HCT116 (cell line): ENCODE data around the gene ELMO2. TPM values are rescaled to one million over a fixed set of nuclear protein-coding genes. Genes with fewer than 3 reads are reported as not detected.

Source experiments
- ATAC-seq: fragments of 200-7000 bp; cut with Tn5 transposase; 2 replicates; pipeline ENCODE4 v1.9.1; 2020; ENCODE audit warnings: mild to moderate bottlenecking, moderate library complexity
- BruUV-seq: library from RNA; stranded (reverse); fragments of 400-500 nt; replicated peaks from 2 replicates; lab custom pipeline; 2021; lab: Mats Ljungman, UMichigan
- CTCF ChIA-PET: fragments of 300-600 bp; sonication (Branson Sonifier 250); formaldehyde crosslinking; loops from one replicate; lab custom pipeline; 2021; ENCODE audit warnings: antibody characterized with exemption; lab: Charles Lee
- POLR2A ChIA-PET: fragments of 300-600, 350-600 bp; sonication (Branson Sonifier 250); formaldehyde crosslinking; loops from one replicate; lab custom pipeline; 2021; ENCODE audit warnings: antibody characterized with exemption; lab: Charles Lee
- RAD21 ChIA-PET, 2 experiments: fragments of 300-600 bp; sonication (Branson Sonifier 250); formaldehyde crosslinking; loops; one replicate each; lab custom pipeline; 2023; ENCODE audit warnings: low total read pairs in 2 of 2; ENCODE audit not compliant: uncharacterized antibody in 2 of 2, unreplicated experiment in 2 of 2, low non-redundant PET in 1 of 2; lab: Charles Lee
- DNase-seq: peaks from one replicate; pipeline ENCODE4 v3.0.0-alpha.2; 2010; ENCODE audit warnings: low read depth, low spot score
- H2AFZ ChIP-seq: fragments of 200-600 bp; shearing (Covaris generic), sonication (generic); 2 replicates; pipeline ENCODE4 v1.6.1; 2017; ENCODE audit warnings: low read depth, mixed run types, mixed read lengths, antibody characterized with exemption, low read length; ENCODE audit not compliant: poor library complexity, severe bottlenecking
- H3K27ac ChIP-seq: 2 replicates; pipeline ENCODE4 v1.5.1; 2012; ENCODE audit warnings: low read depth, low read length
- H3K27me3 ChIP-seq: fragments of 200-600 bp; sonication (generic); 2 replicates; pipeline ENCODE4 v1.6.1; 2016; ENCODE audit warnings: mixed run types, low read length, mixed read lengths; ENCODE audit not compliant: insufficient read depth
- H3K36me3 ChIP-seq, 2 experiments: fragments of 200-500 bp in 1 of 2; fragments of 200-600 bp in 1 of 2; sonication (Bioruptor generic) in 1 of 2; sonication (generic) in 1 of 2; 2 replicates each; pipeline versions ENCODE4 v1.5.1 to v1.6.1; 2014 to 2016; ENCODE audit warnings: low read length in 2 of 2, inconsistent platforms in 1 of 2, mixed read lengths in 1 of 2, mixed run types in 1 of 2; ENCODE audit not compliant: insufficient read depth in 2 of 2, control insufficient read depth in 1 of 2
- H3K4me1 ChIP-seq, 2 experiments: fragments of 200-600 bp in 1 of 2; sonication (generic) in 1 of 2; 2 replicates each; pipeline versions ENCODE4 v1.5.1 to v1.6.1; 2012 to 2017; ENCODE audit warnings: low read length in 2 of 2, inconsistent platforms in 1 of 2, mild to moderate bottlenecking in 1 of 2, mixed read lengths in 1 of 2, mixed run types in 1 of 2, moderate library complexity in 1 of 2; ENCODE audit not compliant: insufficient read depth in 2 of 2, control insufficient read depth in 1 of 2
- H3K4me2 ChIP-seq: fragments of 200-600 bp; sonication (generic); 2 replicates; pipeline ENCODE4 v1.6.1; 2017; ENCODE audit warnings: mixed run types, low read length, mixed read lengths
- H3K4me3 ChIP-seq, 2 experiments: fragments of 200-600 bp in 1 of 2; sonication (generic) in 1 of 2; replicated peaks in 1 of 2; 2 replicates each; pipeline ENCODE4 v1.5.1; 2011 to 2016; ENCODE audit warnings: low read length in 2 of 2, control low read depth in 1 of 2, low read depth in 1 of 2, mild to moderate bottlenecking in 1 of 2, mixed read lengths in 1 of 2, mixed run types in 1 of 2
- H3K79me2 ChIP-seq: fragments of 200-600 bp; sonication (generic); 2 replicates; pipeline ENCODE4 v1.6.1; 2017; ENCODE audit warnings: mild to moderate bottlenecking, mixed run types, low read length, moderate library complexity, mixed read lengths; ENCODE audit not compliant: insufficient read depth
- H3K9ac ChIP-seq: fragments of 200-600 bp; sonication (generic); 2 replicates; pipeline ENCODE4 v1.6.1; 2016; ENCODE audit warnings: low read length, mixed read lengths
- H3K9me2 ChIP-seq: fragments of 200-600 bp; sonication (generic), shearing (Covaris generic); 2 replicates; pipeline ENCODE4 v1.6.1; 2017; ENCODE audit warnings: mixed run types, mild to moderate bottlenecking, moderate library complexity; ENCODE audit not compliant: insufficient read depth
- H3K9me3 ChIP-seq, 2 experiments: fragments of 200-500 bp in 1 of 2; fragments of 200-600 bp in 1 of 2; sonication (Bioruptor generic) in 1 of 2; sonication (generic) in 1 of 2; 2 replicates each; pipeline ENCODE4 v1.6.1; 2014 to 2017; ENCODE audit warnings: low read length in 2 of 2, mixed read lengths in 2 of 2, inconsistent platforms in 1 of 2, low read depth in 1 of 2, mild to moderate bottlenecking in 1 of 2, mixed run types in 1 of 2, moderate library complexity in 1 of 2; ENCODE audit not compliant: control insufficient read depth in 1 of 2, insufficient read depth in 1 of 2
- H4K20me1 ChIP-seq: fragments of 200-600 bp; sonication (generic), shearing (Covaris generic); 2 replicates; pipeline ENCODE4 v1.6.1; 2017; ENCODE audit warnings: mixed run types, mild to moderate bottlenecking, moderate library complexity; ENCODE audit not compliant: insufficient read depth
- CBX3 ChIP-seq: IDR thresholded peaks from 2 replicates; pipeline ENCODE4 v1.6.1; 2012; ENCODE audit warnings: low read depth
- ELF1 ChIP-seq: IDR thresholded peaks from 2 replicates; pipeline ENCODE4 v1.6.1; 2012; ENCODE audit warnings: low read depth, borderline replicate concordance
- EZH2 ChIP-seq: fragments of 200-600 bp; sonication (generic); IDR thresholded peaks from 2 replicates; pipeline ENCODE4 v1.6.1; 2017; ENCODE audit warnings: antibody characterized with exemption, mixed run types
- EZH2phosphoT487 ChIP-seq: fragments of 200-600 bp; IDR thresholded peaks from 2 replicates; pipeline ENCODE4 v1.6.1; 2018; ENCODE audit warnings: antibody characterized with exemption, borderline replicate concordance
- FOSL1 ChIP-seq: IDR thresholded peaks from 2 replicates; pipeline ENCODE4 v1.6.1; 2012; ENCODE audit warnings: low read depth
- JUND ChIP-seq: IDR thresholded peaks from 2 replicates; pipeline ENCODE4 v1.6.1; 2012
- POLR2A ChIP-seq: IDR thresholded peaks from 2 replicates; pipeline ENCODE4 v1.7.0; 2011; ENCODE audit warnings: borderline replicate concordance; ENCODE audit not compliant: insufficient read depth, insufficient read length; ENCODE audit errors: extremely low read depth
- POLR2AphosphoS5 ChIP-seq: IDR thresholded peaks from 2 replicates; pipeline ENCODE4 v1.6.1; 2011; ENCODE audit warnings: mild to moderate bottlenecking, low read depth, low read length, moderate library complexity
- SP1 ChIP-seq: IDR thresholded peaks from 2 replicates; pipeline ENCODE4 v1.6.1; 2012; ENCODE audit warnings: low read depth
- YY1 ChIP-seq: IDR thresholded peaks from 2 replicates; pipeline ENCODE4 v1.6.1; 2011; ENCODE audit warnings: low read length, low read depth, moderate library complexity, mild to moderate bottlenecking; ENCODE audit not compliant: insufficient replicate concordance; ENCODE audit errors: extremely low read depth
- ZNF274 ChIP-seq: fragments of 200-500 bp; sonication (Bioruptor generic); IDR thresholded peaks from 2 replicates; pipeline ENCODE4 v1.6.1; 2014; ENCODE audit warnings: mild to moderate bottlenecking, low read depth, low read length, inconsistent platforms
- intact Hi-C: fragments of 100-400 bp; cut with micrococcal nuclease; formaldehyde crosslinking; loops from 2 replicates; pipeline ENCODE4 v1.10.0; 2022
- total RNA-seq: library from RNA; stranded (reverse); gene quantifications from one replicate; pipeline ENCODE4 v1.2.1, GENCODE V29; 2021; ENCODE audit not compliant: unreplicated experiment
- TF ChIP-seq, protein P1 (sequence below), 3 experiments: fragments of 200-600 bp in 1 of 3; sonication (generic) in 1 of 3; IDR thresholded peaks in 2 of 3; conservative IDR thresholded peaks in 1 of 3; 2 replicates each; pipeline ENCODE4 v1.5.1; 2012 to 2017; ENCODE audit warnings: low read depth in 2 of 3, low read length in 2 of 3, antibody characterized with exemption in 1 of 3, borderline replicate concordance in 1 of 3, control low read depth in 1 of 3, mild to moderate bottlenecking in 1 of 3, mixed read lengths in 1 of 3, mixed run types in 1 of 3, moderate library complexity in 1 of 3; ENCODE audit not compliant: insufficient read depth in 1 of 3
- TF ChIP-seq, protein P2 (sequence below): IDR thresholded peaks from 2 replicates; pipeline ENCODE4 v1.6.1; 2012
- TF ChIP-seq, protein P3 (sequence below): IDR thresholded peaks from 2 replicates; pipeline ENCODE4 v1.6.1; 2012; ENCODE audit warnings: low read depth

Gene ELMO2
- total RNA-seq, 1 experiment from 2014 or later, result 22.9 TPM

DNA sequence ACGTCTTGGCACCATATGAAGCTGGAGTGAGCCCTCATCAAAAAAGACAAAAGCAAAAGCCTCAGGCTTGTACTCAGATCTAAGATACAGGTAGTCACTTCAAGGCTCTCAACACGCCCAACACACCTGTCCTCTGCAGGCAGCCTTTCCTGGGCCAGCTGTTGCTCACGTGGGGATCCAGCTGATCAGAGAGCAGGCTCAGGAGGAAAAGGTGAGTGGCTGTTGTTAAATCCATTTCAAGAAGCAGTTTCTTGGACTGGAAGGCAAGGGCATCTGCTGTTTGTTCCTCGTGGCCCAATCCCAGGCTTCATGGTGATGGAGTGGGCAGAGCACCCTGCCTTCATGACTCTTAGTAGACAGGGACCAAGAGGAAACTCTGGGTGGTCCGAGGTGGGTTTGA, 39.6 kb downstream of the ELMO2 start:
- intact Hi-C loops, result no loop called here
- no peaks in the 10 kb centered on the region for H3K9me3 ChIP-seq
- BruUV-seq, result no TSS peak
- ATAC-seq (no peak), DNase-seq (no peak)
- no peak overlapping the region for H2AFZ ChIP-seq
- H3K27ac ChIP-seq, result no peak overlapping the region
- TF ChIP-seq EZH2phosphoT487 (no peak), SP1 (no peak), POLR2A (no peak), CBX3 (no peak), YY1 (no peak), EZH2 (no peak), ELF1 (no peak), JUND (no peak), ZNF274 (no peak), POLR2AphosphoS5 (no peak), FOSL1 (no peak)
- TF ChIP-seq, protein P1, sequence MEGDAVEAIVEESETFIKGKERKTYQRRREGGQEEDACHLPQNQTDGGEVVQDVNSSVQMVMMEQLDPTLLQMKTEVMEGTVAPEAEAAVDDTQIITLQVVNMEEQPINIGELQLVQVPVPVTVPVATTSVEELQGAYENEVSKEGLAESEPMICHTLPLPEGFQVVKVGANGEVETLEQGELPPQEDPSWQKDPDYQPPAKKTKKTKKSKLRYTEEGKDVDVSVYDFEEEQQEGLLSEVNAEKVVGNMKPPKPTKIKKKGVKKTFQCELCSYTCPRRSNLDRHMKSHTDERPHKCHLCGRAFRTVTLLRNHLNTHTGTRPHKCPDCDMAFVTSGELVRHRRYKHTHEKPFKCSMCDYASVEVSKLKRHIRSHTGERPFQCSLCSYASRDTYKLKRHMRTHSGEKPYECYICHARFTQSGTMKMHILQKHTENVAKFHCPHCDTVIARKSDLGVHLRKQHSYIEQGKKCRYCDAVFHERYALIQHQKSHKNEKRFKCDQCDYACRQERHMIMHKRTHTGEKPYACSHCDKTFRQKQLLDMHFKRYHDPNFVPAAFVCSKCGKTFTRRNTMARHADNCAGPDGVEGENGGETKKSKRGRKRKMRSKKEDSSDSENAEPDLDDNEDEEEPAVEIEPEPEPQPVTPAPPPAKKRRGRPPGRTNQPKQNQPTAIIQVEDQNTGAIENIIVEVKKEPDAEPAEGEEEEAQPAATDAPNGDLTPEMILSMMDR (IDR thresholded peaks at IDR 0.05 in 2 of 3, conservative IDR thresholded peaks at IDR 0.05 in 1 of 3; ENCODE audit: borderline replicate concordance in 1 of 3, insufficient read depth in 1 of 3, low read depth in 2 of 3, low read length in 2 of 3), result no peak
- TF ChIP-seq, protein P2, sequence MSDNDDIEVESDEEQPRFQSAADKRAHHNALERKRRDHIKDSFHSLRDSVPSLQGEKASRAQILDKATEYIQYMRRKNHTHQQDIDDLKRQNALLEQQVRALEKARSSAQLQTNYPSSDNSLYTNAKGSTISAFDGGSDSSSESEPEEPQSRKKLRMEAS, result no peak
- TF ChIP-seq, protein P3, sequence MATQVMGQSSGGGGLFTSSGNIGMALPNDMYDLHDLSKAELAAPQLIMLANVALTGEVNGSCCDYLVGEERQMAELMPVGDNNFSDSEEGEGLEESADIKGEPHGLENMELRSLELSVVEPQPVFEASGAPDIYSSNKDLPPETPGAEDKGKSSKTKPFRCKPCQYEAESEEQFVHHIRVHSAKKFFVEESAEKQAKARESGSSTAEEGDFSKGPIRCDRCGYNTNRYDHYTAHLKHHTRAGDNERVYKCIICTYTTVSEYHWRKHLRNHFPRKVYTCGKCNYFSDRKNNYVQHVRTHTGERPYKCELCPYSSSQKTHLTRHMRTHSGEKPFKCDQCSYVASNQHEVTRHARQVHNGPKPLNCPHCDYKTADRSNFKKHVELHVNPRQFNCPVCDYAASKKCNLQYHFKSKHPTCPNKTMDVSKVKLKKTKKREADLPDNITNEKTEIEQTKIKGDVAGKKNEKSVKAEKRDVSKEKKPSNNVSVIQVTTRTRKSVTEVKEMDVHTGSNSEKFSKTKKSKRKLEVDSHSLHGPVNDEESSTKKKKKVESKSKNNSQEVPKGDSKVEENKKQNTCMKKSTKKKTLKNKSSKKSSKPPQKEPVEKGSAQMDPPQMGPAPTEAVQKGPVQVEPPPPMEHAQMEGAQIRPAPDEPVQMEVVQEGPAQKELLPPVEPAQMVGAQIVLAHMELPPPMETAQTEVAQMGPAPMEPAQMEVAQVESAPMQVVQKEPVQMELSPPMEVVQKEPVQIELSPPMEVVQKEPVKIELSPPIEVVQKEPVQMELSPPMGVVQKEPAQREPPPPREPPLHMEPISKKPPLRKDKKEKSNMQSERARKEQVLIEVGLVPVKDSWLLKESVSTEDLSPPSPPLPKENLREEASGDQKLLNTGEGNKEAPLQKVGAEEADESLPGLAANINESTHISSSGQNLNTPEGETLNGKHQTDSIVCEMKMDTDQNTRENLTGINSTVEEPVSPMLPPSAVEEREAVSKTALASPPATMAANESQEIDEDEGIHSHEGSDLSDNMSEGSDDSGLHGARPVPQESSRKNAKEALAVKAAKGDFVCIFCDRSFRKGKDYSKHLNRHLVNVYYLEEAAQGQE, result no peak
- POLR2A ChIA-PET, result no interaction called here
- H3K36me3 ChIP-seq, result peaks cover 14 to 29% of the 10 kb centered on the region in 2 experiments; a peak in 3 of 4 replicates
- RAD21 ChIA-PET, result no interaction called here
- H3K27me3 ChIP-seq, result no peaks in the 10 kb centered on the region
- no peak overlapping the region for H3K4me3 ChIP-seq
- CTCF ChIA-PET, result no interaction called here
- H3K9ac ChIP-seq, result no peak overlapping the region
- H4K20me1 ChIP-seq, result no peaks in the 10 kb centered on the region
- H3K4me2 ChIP-seq, result no peak overlapping the region
- H3K79me2 ChIP-seq, result peaks cover 23% of the 10 kb centered on the region
- H3K4me1 ChIP-seq, result peaks cover 6 to 26% of the 10 kb centered on the region in 2 experiments; a peak in 3 of 4 replicates
- no peaks in the 10 kb centered on the region for H3K9me2 ChIP-seq
